GM19397 (cell line): Measurements from ENCODE around the gene CHCHD4.
"Not testable (repeated sequence)": the region's sequence is repeated elsewhere in the genome, so short reads cannot be mapped to it uniquely, and the experiment has no call there.

Experiments used
- ATAC-seq: cut with Tn5 transposase; IDR thresholded peaks from one replicate; pipeline ENCODE4 v1.9.1; 2021; ENCODE audit warnings: mild to moderate bottlenecking, moderate library complexity; ENCODE audit not compliant: unreplicated experiment

The CHCHD4 gene

GRCh38 chr3:14121859-14122258 is 2.8 kb downstream of the CHCHD4 start:
- no peak for ATAC-seq

GRCh38 chr3:14120921-14121448 is 3.7 kb downstream of the CHCHD4 start:
- not testable (repeated sequence) for ATAC-seq

DNA sequence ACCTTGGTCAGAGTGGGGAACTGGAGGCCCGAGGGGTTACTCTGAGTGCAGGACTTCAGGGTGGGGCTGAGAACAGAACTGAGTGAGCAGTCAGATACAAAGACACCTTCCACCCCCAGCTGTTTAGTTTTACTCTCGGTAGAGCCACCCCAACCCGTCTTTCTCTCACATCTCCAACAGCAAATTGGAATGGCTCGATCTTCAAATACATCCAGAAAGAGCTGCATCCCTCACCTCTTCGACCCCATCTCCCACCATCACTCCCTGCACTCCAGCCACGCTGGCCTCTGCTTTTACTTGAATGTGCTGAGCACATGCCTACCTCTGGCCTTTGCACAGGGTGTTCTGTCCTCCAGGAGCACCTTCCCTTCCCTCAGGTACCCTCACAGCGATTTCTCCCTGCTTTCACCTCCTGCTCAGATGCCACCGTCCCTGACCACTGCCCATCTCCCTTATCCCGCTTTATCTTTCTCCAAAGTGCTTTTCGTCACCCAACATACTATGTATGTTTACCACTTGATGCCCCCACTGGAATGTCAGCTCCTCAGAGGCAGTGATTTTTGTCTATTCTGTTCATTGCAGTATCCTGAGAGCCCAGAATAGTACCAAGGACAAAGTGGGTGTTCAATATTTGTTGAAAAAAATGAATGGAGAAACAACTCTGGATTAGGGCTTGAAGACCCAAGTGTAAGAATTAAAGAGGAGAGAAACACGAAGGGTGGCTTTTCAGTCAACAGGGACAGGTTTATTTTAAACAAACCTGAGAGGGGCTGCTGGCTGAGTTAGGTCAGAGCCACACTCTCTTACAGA is 4.4 kb downstream of the CHCHD4 start:
- no peak for ATAC-seq

GRCh38 chr3:14119651-14120050 is 5.0 kb downstream of the CHCHD4 start:
- no peak for ATAC-seq

- ATAC-seq = no peak
These were observed 6.0 kb downstream of the CHCHD4 start for GRCh38 chr3:14118400-14119381.

- ATAC-seq = no peak
These were observed 6.9 kb downstream of the CHCHD4 start for GRCh38 chr3:14117468-14118399.

DNA sequence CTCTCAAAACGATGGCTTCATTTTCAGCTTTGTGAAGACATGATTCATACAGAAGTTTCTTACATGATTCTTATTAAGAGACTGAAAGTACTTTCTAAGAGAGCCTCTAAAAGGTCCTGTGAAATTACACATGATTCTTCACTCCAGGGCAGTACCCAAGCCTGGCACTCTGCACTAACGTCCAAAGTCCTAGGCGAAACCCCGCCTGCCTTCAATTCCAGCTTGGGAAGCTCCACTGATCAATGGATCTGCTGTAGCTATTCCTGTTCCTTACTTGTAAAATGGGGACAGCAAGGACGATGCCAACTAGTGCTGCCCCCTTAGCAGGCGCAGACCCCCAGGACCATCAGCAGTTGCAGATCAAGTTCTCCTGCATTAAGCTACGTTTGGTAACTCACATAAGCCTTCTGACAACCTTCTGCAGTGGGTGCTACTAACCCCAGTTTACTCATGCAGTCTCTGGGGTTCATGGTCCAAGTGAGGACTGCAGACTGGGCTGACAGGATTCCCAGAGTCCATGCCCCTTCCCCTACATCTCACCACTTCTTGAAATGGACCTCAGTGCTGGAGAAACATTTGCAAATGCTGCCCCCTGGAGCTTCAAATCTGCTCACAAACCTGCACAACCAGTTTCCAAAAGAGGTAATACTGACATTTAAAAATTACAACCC is 10.6 kb downstream of the CHCHD4 start:
- ATAC-seq = no peak

DNA sequence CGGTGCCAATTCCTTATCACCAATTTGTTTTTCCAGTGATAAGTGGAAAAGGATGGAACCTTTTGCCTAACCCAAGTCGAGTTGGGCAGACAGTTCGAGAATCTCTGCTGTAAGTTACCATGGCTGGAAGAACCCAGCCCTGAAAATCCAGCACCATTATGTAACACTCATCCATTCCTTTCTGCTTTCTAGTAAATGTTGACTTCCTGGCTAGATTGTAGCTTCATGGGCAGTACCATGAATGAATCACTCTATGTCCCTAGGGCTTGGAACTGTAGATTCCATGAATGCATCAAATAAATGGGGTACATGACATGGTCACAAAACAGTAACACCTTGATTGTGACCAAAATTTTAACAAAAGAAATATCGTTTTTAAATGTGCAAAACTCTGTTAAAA is 14.0 kb downstream of the CHCHD4 start:
- no peak for ATAC-seq

GRCh38 chr3:14109821-14110220 is 14.8 kb downstream of the CHCHD4 start:
- ATAC-seq = not testable (repeated sequence)

GRCh38 chr3:14097616-14098391 is 26.9 kb downstream of the CHCHD4 start:
- no peak for ATAC-seq

- no peak for ATAC-seq
These were observed 27.9 kb downstream of the CHCHD4 start for GRCh38 chr3:14096742-14097141.

DNA sequence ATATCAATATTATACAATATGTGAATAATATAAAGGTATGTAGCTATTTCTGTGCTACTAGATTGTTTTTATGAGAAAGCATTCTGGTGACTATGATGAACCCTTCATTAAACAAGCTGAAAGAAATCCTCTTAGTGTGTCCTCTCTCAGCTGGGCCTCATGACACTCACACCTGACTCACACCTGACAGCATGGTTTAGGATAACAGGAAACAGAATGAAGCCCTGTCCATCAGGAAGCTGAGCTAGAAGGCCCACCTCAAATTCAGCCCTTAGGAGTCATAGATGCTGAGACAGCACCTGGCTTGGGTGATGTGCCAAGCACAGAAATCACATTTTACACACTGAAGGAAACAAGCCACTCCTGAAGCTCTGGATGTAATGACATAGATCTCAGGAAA is 30.8 kb downstream of the CHCHD4 start:
- no peak for ATAC-seq

- no peak for ATAC-seq
These were observed 32.2 kb downstream of the CHCHD4 start for GRCh38 chr3:14092464-14092863.

- ATAC-seq = not testable (repeated sequence)
These were observed 32.7 kb downstream of the CHCHD4 start for GRCh38 chr3:14091959-14092358.

DNA sequence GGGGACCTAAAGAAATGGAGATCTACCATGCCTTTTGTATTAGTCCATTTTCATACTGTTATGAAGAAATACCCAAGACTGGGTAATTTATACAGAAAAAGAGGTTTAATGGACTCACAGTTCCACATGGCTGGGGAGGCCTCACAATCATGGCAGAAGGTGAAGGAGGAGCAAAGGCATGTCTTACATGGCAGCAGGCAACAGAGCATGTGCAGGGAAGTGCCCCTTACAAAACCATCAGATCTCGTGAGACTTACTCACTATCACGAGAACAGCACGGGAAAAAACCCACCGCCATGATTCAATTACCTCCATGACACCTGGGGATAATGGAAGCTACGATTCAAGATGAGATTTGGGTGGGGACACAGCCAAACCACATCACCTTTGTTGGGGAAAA is 37.2 kb downstream of the CHCHD4 start:
- not testable (repeated sequence) for ATAC-seq

- ATAC-seq = no peak
These were observed 42.5 kb downstream of the CHCHD4 start for GRCh38 chr3:14082108-14082657.

GRCh38 chr3:14077310-14077709 is 47.4 kb downstream of the CHCHD4 start:
- ATAC-seq = no peak

GRCh38 chr3:14075233-14075632 is 49.4 kb downstream of the CHCHD4 start:
- not testable (repeated sequence) for ATAC-seq

- ATAC-seq = no peak
These were observed 59.8 kb downstream of the CHCHD4 start for GRCh38 chr3:14064910-14065309.
